IMR-90 (cell line): ENCODE measurements around the gene AP3S1. TPM values are rescaled to one million over a fixed set of nuclear protein-coding genes. Genes with fewer than 3 reads are reported as not detected.

ENCODE experiments used
- ATAC-seq: fragments of 200-7000 bp; cut with Tn5 transposase; 2 replicates; pipeline ENCODE4 v1.9.1; 2020; ENCODE audit warnings: low read depth, mild to moderate bottlenecking, moderate library complexity
- BruUV-seq: library from RNA; stranded (reverse); fragments of 400-500 nt; replicated peaks from 2 replicates; lab custom pipeline; 2021; lab: Mats Ljungman, UMichigan
- CTCF ChIA-PET: fragments of 300-600 bp; formaldehyde crosslinking; extraction: SDS; loops from one replicate; lab custom pipeline; 2021; ENCODE audit warnings: antibody characterized with exemption; lab: Yijun Ruan, JAX
- POLR2A ChIA-PET: fragments of 300-600 bp; sonication (Branson Sonifier 250); formaldehyde crosslinking; loops from one replicate; lab custom pipeline; 2022; ENCODE audit warnings: antibody characterized with exemption; ENCODE audit not compliant: unreplicated experiment; lab: Charles Lee
- DNase-seq: peaks from one replicate; pipeline ENCODE4 v3.0.0; 2013
- H2AFZ ChIP-seq: replicated peaks from 2 replicates; pipeline ENCODE3; 2013; ENCODE audit warnings: low read length, mild to moderate bottlenecking; ENCODE audit not compliant: poor library complexity
- H2AK5ac ChIP-seq: 2 replicates; pipeline ENCODE4 v1.6.1; 2013; ENCODE audit warnings: low read depth, low read length, inconsistent platforms
- H2AK9ac ChIP-seq: replicated peaks from 2 replicates; pipeline ENCODE3; 2013; ENCODE audit warnings: mild to moderate bottlenecking, low read depth, low read length, moderate library complexity; ENCODE audit not compliant: poor library complexity
- H2BK120ac ChIP-seq: 2 replicates; pipeline ENCODE4 v1.6.1; 2013; ENCODE audit warnings: low read depth, low read length, inconsistent platforms
- H2BK15ac ChIP-seq: 3 replicates; pipeline ENCODE4 v1.6.1; 2013; ENCODE audit warnings: low read depth, low read length, inconsistent platforms
- H2BK20ac ChIP-seq: 2 replicates; pipeline ENCODE4 v1.6.1; 2013; ENCODE audit warnings: low read depth, mild to moderate bottlenecking, inconsistent platforms, low read length, moderate library complexity
- H2BK5ac ChIP-seq: 2 replicates; pipeline ENCODE4 v1.6.1; 2013; ENCODE audit warnings: mild to moderate bottlenecking, low read depth, low read length, inconsistent platforms; ENCODE audit not compliant: poor library complexity, severe bottlenecking
- H3K14ac ChIP-seq: replicated peaks from 2 replicates; pipeline ENCODE4 v1.6.1; 2013; ENCODE audit warnings: low read depth, low read length, inconsistent platforms
- H3K18ac ChIP-seq: 2 replicates; pipeline ENCODE4 v1.6.1; 2013; ENCODE audit warnings: low read depth, low read length, control low read depth
- H3K23ac ChIP-seq: 2 replicates; pipeline ENCODE4 v1.6.1; 2013; ENCODE audit warnings: low read depth, low read length, inconsistent platforms
- H3K27ac ChIP-seq: 2 replicates; pipeline ENCODE4 v1.5.1; 2013; ENCODE audit warnings: mild to moderate bottlenecking, control low read depth, low read length; ENCODE audit not compliant: insufficient read depth
- H3K27me3 ChIP-seq: 2 replicates; pipeline ENCODE4 v1.6.1; 2013; ENCODE audit warnings: low read length; ENCODE audit not compliant: control insufficient read depth, insufficient read depth
- H3K36me3 ChIP-seq: 2 replicates; pipeline ENCODE4 v1.6.1; 2013; ENCODE audit warnings: low read length, mixed read lengths; ENCODE audit not compliant: control insufficient read depth, insufficient read depth
- H3K4ac ChIP-seq: 2 replicates; pipeline ENCODE4 v1.6.1; 2013; ENCODE audit warnings: low read depth, low read length, inconsistent platforms
- H3K4me1 ChIP-seq: 2 replicates; pipeline ENCODE4 v1.6.1; 2013; ENCODE audit warnings: low read length, mixed read lengths; ENCODE audit not compliant: control insufficient read depth, insufficient read depth
- H3K4me2 ChIP-seq: 2 replicates; pipeline ENCODE4 v1.6.1; 2013; ENCODE audit warnings: low read depth, mild to moderate bottlenecking, control low read depth, low read length, moderate library complexity
- H3K4me3 ChIP-seq: 2 replicates; pipeline ENCODE4 v1.5.1; 2013; ENCODE audit warnings: low read depth, mild to moderate bottlenecking, control low read depth, low read length, moderate library complexity; ENCODE audit not compliant: insufficient read depth
- H3K56ac ChIP-seq: 2 replicates; pipeline ENCODE4 v1.6.1; 2013; ENCODE audit warnings: low read length, inconsistent platforms; ENCODE audit not compliant: insufficient read depth; ENCODE audit errors: extremely low read depth
- H3K79me1 ChIP-seq, 2 experiments: 2 replicates each; pipeline ENCODE4 v1.6.1; 2013; ENCODE audit warnings: low read length in 2 of 2, inconsistent platforms in 1 of 2, low read depth in 1 of 2
- H3K9ac ChIP-seq: 2 replicates; pipeline ENCODE4 v1.6.1; 2013; ENCODE audit warnings: low read depth, low read length, control low read depth
- H3K9me1 ChIP-seq: 2 replicates; pipeline ENCODE4 v1.6.1; 2013; ENCODE audit warnings: low read length, inconsistent platforms; ENCODE audit not compliant: insufficient read depth
- H3K9me3 ChIP-seq: 2 replicates; pipeline ENCODE4 v1.6.1; 2013; ENCODE audit warnings: low read length; ENCODE audit not compliant: control insufficient read depth, insufficient read depth
- H4K20me1 ChIP-seq: 2 replicates; pipeline ENCODE4 v1.6.1; 2013; ENCODE audit warnings: low read length, inconsistent platforms; ENCODE audit not compliant: insufficient read depth
- H4K5ac ChIP-seq: 2 replicates; pipeline ENCODE4 v1.6.1; 2013; ENCODE audit warnings: mild to moderate bottlenecking, low read depth, low read length, control low read depth
- H4K8ac ChIP-seq, 2 experiments: 2 replicates each; pipeline ENCODE4 v1.6.1; 2013; ENCODE audit warnings: low read depth in 2 of 2, low read length in 2 of 2, control low read depth in 1 of 2, inconsistent platforms in 1 of 2
- H4K91ac ChIP-seq: 2 replicates; pipeline ENCODE4 v1.6.1; 2013; ENCODE audit warnings: low read depth, low read length, inconsistent platforms; ENCODE audit not compliant: insufficient read depth
- CEBPB ChIP-seq: IDR thresholded peaks from 2 replicates; pipeline ENCODE4 v1.6.1; 2012; ENCODE audit warnings: low read depth, low read length, improper control_type of control experiment
- CHD1 ChIP-seq: IDR thresholded peaks from 2 replicates; pipeline ENCODE4 v1.6.1; 2012; ENCODE audit warnings: low read depth, low read length, improper control_type of control experiment
- ELK1 ChIP-seq: fragments of 150-350 bp; IDR thresholded peaks from 2 replicates; pipeline ENCODE4 v1.6.1; 2016; ENCODE audit warnings: low read depth, mild to moderate bottlenecking, low read length, moderate library complexity, borderline replicate concordance
- MAZ ChIP-seq: IDR thresholded peaks from 2 replicates; pipeline ENCODE4 v1.6.1; 2012; ENCODE audit warnings: low read depth, mild to moderate bottlenecking, low read length, improper control_type of control experiment, moderate library complexity, borderline replicate concordance
- MXI1 ChIP-seq: IDR thresholded peaks from 2 replicates; pipeline ENCODE4 v1.6.1; 2012; ENCODE audit warnings: low read depth, mild to moderate bottlenecking, low read length, moderate library complexity, borderline replicate concordance
- NFE2L2 ChIP-seq: fragments of 150-350 bp; IDR thresholded peaks from 2 replicates; pipeline ENCODE4 v1.6.1; 2016; ENCODE audit warnings: low read depth, mild to moderate bottlenecking, low read length
- POLR2A ChIP-seq: IDR thresholded peaks from 2 replicates; pipeline ENCODE4 v1.6.1; 2012; ENCODE audit warnings: mild to moderate bottlenecking, low read depth, low read length
- RAD21 ChIP-seq: IDR thresholded peaks from 2 replicates; pipeline ENCODE4 v1.6.1; 2012; ENCODE audit warnings: low read length, improper control_type of control experiment
- RCOR1 ChIP-seq: IDR thresholded peaks from 2 replicates; pipeline ENCODE4 v1.6.1; 2012; ENCODE audit warnings: mild to moderate bottlenecking, low read length, improper control_type of control experiment; ENCODE audit not compliant: insufficient replicate concordance
- RFX5 ChIP-seq: IDR thresholded peaks from 2 replicates; pipeline ENCODE4 v1.8.0; 2012; ENCODE audit warnings: low read depth, mild to moderate bottlenecking, low read length, moderate library complexity
- SMC3 ChIP-seq: fragments of 150-350 bp; IDR thresholded peaks from 2 replicates; pipeline ENCODE4 v1.6.1; 2016; ENCODE audit warnings: low read depth, mild to moderate bottlenecking, antibody characterized with exemption, low read length, moderate library complexity
- USF2 ChIP-seq: fragments of 150-350 bp; IDR thresholded peaks from 2 replicates; pipeline ENCODE4 v1.6.1; 2017; ENCODE audit warnings: mild to moderate bottlenecking, antibody characterized with exemption, low read length, low read depth
- WGBS, 2 experiments: methylation state at CpG; one replicate each; pipeline versions ENCODE4 v1.1.5 to v1.1.7; 2013; ENCODE audit warnings: missing lambda C conversion rate in 2 of 2; ENCODE audit not compliant: insufficient read length in 1 of 2; ENCODE audit errors: extremely low coverage in 2 of 2; 5-methylcytosine and 5-hydroxymethylcytosine counted together
- dilution Hi-C: fragments of 300-500 bp; cut with HindIII; formaldehyde crosslinking; loops from one replicate; pipeline ENCODE4 v1.14.3; 2018; ENCODE audit warnings: low sequenced_read_pairs; ENCODE audit not compliant: unreplicated experiment
- in situ Hi-C: fragments of 300-500 bp; cut with MboI; formaldehyde crosslinking; loops from 3 replicates; pipeline ENCODE4 v1.14.3; 2019; ENCODE audit warnings: low sequenced_read_pairs, inconsistent platforms, mixed read lengths
- intact Hi-C: fragments of 100-400 bp; cut with micrococcal nuclease; formaldehyde crosslinking; loops from 2 replicates; pipeline ENCODE4 v1.10.0; 2022
- polyA plus RNA-seq, 3 experiments: library from polyadenylated mRNA; depleted of rRNA; stranded (reverse); fragments of >200 nt; gene quantifications; 2 replicates each; pipeline ENCODE4 v1.2.3, GENCODE V29; 2012; ENCODE audit warnings: low replicate concordance in 1 of 3
- total RNA-seq: library from RNA; depleted of rRNA; stranded (reverse); fragments of >200 nt; gene quantifications from 2 replicates; pipeline ENCODE4 v1.2.3, GENCODE V29; 2012
- TF ChIP-seq, protein P1 (sequence below): conservative IDR thresholded peaks from 2 replicates; pipeline ENCODE4 v1.5.1; 2012; ENCODE audit warnings: mild to moderate bottlenecking, low read depth, low read length, improper control_type of control experiment

Gene AP3S1
- total and polyA plus RNA-seq, 2 of the 4 experiments (the other 2 are of a cell fraction), result 21.9 to 73.1 TPM

DNA sequence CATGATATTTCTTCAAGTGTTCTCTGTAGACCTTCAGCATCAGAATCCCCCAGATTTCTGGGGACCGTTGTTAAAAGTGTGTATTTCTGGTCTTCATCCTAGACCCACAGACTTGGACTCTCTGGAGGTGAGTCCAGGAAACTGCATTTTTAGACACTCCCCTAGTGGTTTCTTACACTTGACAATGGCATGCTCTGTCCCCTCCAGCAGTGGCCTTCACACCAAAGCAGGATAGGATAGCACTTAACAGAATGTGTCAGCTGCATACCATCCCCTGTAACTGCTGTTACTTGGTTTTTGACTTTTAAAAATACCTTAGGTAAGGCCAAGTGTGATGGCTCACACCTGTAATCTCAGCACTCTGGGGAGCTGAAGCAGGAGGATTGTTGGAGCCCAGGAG is 46.0 kb upstream of the AP3S1 start (continued):
- no peak for TF ChIP-seq ELK1
- TF ChIP-seq SMC3, result no peak
- no peak for TF ChIP-seq CEBPB
- no peak for TF ChIP-seq MXI1

GRCh38 chr5:115796656-115797055 is 45.1 kb upstream of the AP3S1 start:
- in situ Hi-C loops (no loop called here), dilution Hi-C loops (no loop called here), intact Hi-C loops (no loop called here)
- no peak for DNase-seq
- Histone ChIP-seq H2BK5ac (no peak overlapping the region), H2BK120ac (no peak overlapping the region), H2AK5ac (no peak overlapping the region), H3K27ac (no peak overlapping the region), H3K36me3 (no peaks in the 10 kb centered on the region), H3K9me3 (no peaks in the 10 kb centered on the region), H3K4ac (no peak overlapping the region), H3K18ac (no peak overlapping the region), H4K20me1 (no peaks in the 10 kb centered on the region), H3K79me1 (no peaks in the 10 kb centered on the region), H3K4me1 (no peaks in the 10 kb centered on the region), H2BK15ac (no peak overlapping the region), H3K14ac (no peak overlapping the region), H3K27me3 (peaks cover 2% of the 10 kb centered on the region; the same call in 1 of the 2 replicates), H4K8ac (no peak overlapping the region), H3K9ac (no peak overlapping the region), H2BK20ac (no peak overlapping the region), H3K4me2 (no peak overlapping the region), H3K4me3 (no peak overlapping the region), H2AFZ (no peak overlapping the region), H3K56ac (no peak overlapping the region), H3K9me1 (no peaks in the 10 kb centered on the region), H3K23ac (no peak overlapping the region), H2AK9ac (no peak overlapping the region), H4K5ac (no peak overlapping the region), H4K91ac (no peak overlapping the region)
- BruUV-seq, result no TSS peak
- POLR2A ChIA-PET, result no interaction called here
- CTCF ChIA-PET, result no interaction called here
- 20% methylated on average over 1 of the region's 3 CpGs; no CpG with 5 or more reads in 1 of the 2 experiments for WGBS, 2 experiments
- no peak for ATAC-seq
- TF ChIP-seq USF2, result no peak
- TF ChIP-seq NFE2L2, result no peak
- no peak for TF ChIP-seq RFX5
- TF ChIP-seq, protein P1, sequence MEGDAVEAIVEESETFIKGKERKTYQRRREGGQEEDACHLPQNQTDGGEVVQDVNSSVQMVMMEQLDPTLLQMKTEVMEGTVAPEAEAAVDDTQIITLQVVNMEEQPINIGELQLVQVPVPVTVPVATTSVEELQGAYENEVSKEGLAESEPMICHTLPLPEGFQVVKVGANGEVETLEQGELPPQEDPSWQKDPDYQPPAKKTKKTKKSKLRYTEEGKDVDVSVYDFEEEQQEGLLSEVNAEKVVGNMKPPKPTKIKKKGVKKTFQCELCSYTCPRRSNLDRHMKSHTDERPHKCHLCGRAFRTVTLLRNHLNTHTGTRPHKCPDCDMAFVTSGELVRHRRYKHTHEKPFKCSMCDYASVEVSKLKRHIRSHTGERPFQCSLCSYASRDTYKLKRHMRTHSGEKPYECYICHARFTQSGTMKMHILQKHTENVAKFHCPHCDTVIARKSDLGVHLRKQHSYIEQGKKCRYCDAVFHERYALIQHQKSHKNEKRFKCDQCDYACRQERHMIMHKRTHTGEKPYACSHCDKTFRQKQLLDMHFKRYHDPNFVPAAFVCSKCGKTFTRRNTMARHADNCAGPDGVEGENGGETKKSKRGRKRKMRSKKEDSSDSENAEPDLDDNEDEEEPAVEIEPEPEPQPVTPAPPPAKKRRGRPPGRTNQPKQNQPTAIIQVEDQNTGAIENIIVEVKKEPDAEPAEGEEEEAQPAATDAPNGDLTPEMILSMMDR, result no peak
- TF ChIP-seq POLR2A, result no peak
- TF ChIP-seq CHD1, result no peak
- no peak for TF ChIP-seq SMC3
- no peak for TF ChIP-seq RAD21
- TF ChIP-seq ELK1, result no peak
- no peak for TF ChIP-seq RCOR1
- TF ChIP-seq MAZ, result no peak
